K562 (cell line): Measurements from ENCODE around the gene TNNI2.

Experiments
- CBFA2T2 ChIP-seq: fragments of 450-650 bp; conservative IDR thresholded peaks from 2 replicates; pipeline ENCODE4 v1.6.1; 2017; ENCODE audit warnings: mild to moderate bottlenecking
- CEBPB ChIP-seq: fragments of 450-650 bp; IDR thresholded peaks from 2 replicates; pipeline ENCODE4 v1.6.1; 2016; ENCODE audit warnings: missing genetic modification characterization, missing compliant biosample characterization
- DEAF1 ChIP-seq: fragments of 450-650 bp; formaldehyde crosslinking; IDR thresholded peaks from 2 replicates; pipeline ENCODE4 v1.4.0; 2020; ENCODE audit warnings: mild to moderate bottlenecking, moderate library complexity
- MAX ChIP-seq: sonication (generic); formaldehyde crosslinking; IDR thresholded peaks from 2 replicates; pipeline ENCODE4 v1.9.0; 2022; ENCODE audit warnings: mild to moderate bottlenecking, missing genetic modification reagents
- SIX5 ChIP-seq, 2 experiments: IDR thresholded peaks; 2 replicates each; pipeline ENCODE4 v1.6.1; 2011; ENCODE audit warnings: low read length in 2 of 2, borderline replicate concordance in 1 of 2, low read depth in 1 of 2, mild to moderate bottlenecking in 1 of 2, moderate library complexity in 1 of 2; ENCODE audit not compliant: insufficient read depth in 1 of 2
- TAF1 ChIP-seq: IDR thresholded peaks from 2 replicates; pipeline ENCODE4 v1.6.1; 2011; ENCODE audit warnings: mild to moderate bottlenecking, low read length, moderate library complexity; ENCODE audit not compliant: insufficient read depth, control insufficient read depth, severe bottlenecking; ENCODE audit errors: extremely low read depth

- TF ChIP-seq CEBPB (no peak), CBFA2T2 (no peak), TAF1 (no peak), SIX5 (IDR thresholded peaks at IDR 0.05; ENCODE audit: borderline replicate concordance in 1 of 2, insufficient read depth in 1 of 2, low read depth in 1 of 2, low read length in 2 of 2) (no peak), DEAF1 (CRISPR knock-in tag) (no peak), MAX (CRISPR knock-in tag) (no peak)
Measured at GRCh38 chr11:1881442-1882264, 42.9 kb downstream of the TNNI2 start.
